ENCODE results near the gene TEX51. TPM values are rescaled to one million over a fixed set of nuclear protein-coding genes. Genes with fewer than 3 reads are reported as not detected.

The TEX51 gene
- total RNA-seq, 8 experiments from 2014 or later: 0.81 TPM; not detected in 7

DNA sequence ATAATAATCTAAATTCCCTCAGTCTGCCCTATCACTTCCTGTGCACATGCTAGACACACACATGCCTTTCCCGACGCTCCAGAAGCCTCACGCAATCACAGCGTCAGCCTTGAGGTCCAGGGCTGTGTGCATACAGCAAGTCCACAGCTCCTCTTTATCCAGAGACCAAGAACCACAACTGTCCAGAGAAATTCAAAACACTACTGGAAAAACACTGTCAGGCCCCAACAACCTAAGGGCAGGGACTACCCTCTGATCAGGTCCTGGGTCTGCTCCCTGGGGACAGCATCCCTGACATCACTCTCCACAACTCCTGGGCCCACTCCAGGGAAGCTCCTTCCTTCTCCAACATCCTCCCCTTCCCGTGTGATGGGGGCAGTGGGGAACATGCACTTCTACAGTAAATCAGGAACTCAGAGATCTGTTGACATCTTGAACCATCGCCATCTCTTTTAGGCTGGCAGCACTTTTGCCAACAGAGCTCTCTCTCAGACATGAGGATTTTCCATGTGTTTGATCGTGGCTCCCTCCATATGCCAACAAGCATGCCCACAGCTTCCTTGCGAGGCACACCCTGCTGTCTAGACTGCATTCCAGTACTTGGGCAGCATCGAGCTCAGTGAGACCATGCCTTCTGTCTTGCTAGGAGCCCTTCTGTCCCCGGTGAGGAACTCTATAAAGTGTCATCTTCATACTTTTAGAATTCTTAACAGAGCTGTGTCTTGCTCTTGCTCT is 15.4 kb downstream of the TEX51 start:
- ATAC-seq (replicated peaks in 6 of 8): no peak
- no peak overlapping the region for H3K27ac ChIP-seq
- H3K4me1 ChIP-seq (replicated peaks in 1 of 2): no peaks in the 10 kb centered on the region
- 0 to 97% (median 80%) methylated on average over 1 to 5 of the region's 10 CpGs; no CpG with 5 or more reads in 1 of the 10 experiments for WGBS, 10 experiments
- in situ Hi-C loops (cut with MboI; ENCODE audit: low pct_unique_long_range_greater_than_20kb in 2 of 9, low sequenced_read_pairs in 9 of 9, unreplicated experiment in 9 of 9): no loop called here
- no peak overlapping the region for H3K4me3 ChIP-seq

DNA sequence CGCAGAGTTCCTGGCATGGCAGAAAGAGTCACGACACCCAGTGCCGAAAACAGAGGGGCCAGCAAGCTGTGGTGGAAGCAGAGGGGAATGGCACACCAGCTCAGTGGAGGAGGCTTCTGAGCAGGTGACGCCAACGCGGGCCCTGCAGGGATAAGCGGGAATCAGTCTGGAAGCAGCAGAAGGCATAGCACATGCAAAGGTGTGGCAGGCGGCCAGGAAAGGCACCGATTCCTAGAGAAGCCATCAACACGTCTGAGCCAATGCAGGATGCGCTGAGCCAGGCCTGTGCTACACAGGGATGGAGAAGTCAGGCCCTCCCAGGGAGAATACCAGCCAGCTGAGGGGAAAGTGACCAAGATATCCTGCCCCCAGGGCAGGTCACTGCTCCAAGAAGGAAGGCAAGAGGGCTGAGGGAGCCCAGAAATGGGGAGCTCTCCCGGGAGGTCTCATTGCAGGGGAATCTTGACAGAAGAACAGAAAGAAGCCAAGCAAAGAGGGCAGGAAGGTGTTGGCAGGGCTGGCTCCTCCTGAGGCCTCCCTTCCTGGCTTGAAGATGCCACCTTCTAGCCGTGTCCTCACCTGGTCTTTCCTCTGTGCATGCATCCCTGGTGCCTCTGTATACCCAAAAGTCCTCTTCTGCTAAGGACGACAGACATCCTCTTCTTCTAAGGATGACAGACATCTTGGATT is 16.3 kb downstream of the TEX51 start:
- no peak overlapping the region for H3K27ac ChIP-seq
- no peak for ATAC-seq (replicated peaks in 6 of 8)
- 43 to 100% (median 80%) methylated on average over 1 to 10 of the region's 14 CpGs; no CpG with 5 or more reads in 1 of the 10 experiments for WGBS, 10 experiments
- no peaks in the 10 kb centered on the region for H3K4me1 ChIP-seq (replicated peaks in 1 of 2)
- H3K4me3 ChIP-seq: no peak overlapping the region
- in situ Hi-C loops (cut with MboI; ENCODE audit: low pct_unique_long_range_greater_than_20kb in 2 of 9, low sequenced_read_pairs in 9 of 9, unreplicated experiment in 9 of 9): no loop called here

DNA sequence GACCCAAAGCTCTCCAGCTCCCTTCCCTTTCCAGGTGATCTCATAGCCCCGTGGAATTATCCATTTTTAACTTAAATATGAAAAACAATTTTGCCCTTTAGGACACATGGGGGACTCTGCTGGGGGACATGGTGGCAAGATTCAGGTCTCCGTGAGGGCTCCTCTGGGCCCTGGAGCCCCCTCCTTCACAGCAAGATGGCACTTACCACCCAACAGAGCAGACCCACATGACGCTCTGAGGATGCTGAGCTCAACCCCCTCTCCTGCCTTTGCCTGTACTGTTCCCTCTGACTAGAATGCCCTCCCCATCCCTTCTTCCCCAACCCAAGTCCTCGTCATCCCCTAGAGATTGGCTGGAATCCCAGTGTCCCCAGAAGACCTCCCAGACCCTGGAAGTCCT is 17.2 kb downstream of the TEX51 start:
- in situ Hi-C loops (cut with MboI; ENCODE audit: low pct_unique_long_range_greater_than_20kb in 2 of 9, low sequenced_read_pairs in 9 of 9, unreplicated experiment in 9 of 9): no loop called here
- H3K27ac ChIP-seq: no peak overlapping the region
- no peak overlapping the region for H3K4me3 ChIP-seq
- ATAC-seq (replicated peaks in 6 of 8): no peak
- 0 to 87% (median 46%) methylated on average over 1 to 3 of the region's 4 CpGs; no CpG with 5 or more reads in 2 of the 10 experiments for WGBS, 10 experiments
- no peaks in the 10 kb centered on the region for H3K4me1 ChIP-seq (replicated peaks in 1 of 2)

DNA sequence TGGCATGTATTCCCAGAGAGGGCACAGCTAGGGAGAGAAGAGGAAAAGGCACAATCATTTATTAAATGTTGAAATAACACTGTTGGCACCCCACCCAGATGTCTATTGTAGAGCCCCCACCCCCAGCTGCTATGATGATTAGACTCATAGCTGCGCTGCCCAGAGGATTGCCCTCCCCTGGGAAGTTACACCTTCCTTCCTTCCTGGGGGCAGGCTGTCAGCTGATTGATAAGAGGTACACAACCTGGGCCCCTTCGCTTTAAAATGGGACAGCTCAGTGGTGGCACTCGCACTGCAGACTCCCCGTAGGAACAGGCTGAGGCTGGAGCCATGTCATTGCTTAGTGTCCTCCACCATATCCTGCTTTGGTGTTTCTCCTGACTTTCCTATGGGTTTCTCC is 18.1 kb downstream of the TEX51 start:
- 20 to 100% (median 72%) methylated on average over 1 to 2 of the region's 4 CpGs; no CpG with 5 or more reads in 6 of the 10 experiments for WGBS, 10 experiments
- Histone ChIP-seq H3K4me1 (replicated peaks in 1 of 2) (no peaks in the 10 kb centered on the region), H3K4me3 (no peak overlapping the region), H3K27ac (no peak overlapping the region)
- ATAC-seq (replicated peaks in 6 of 8): no peak
- in situ Hi-C loops (cut with MboI; ENCODE audit: low pct_unique_long_range_greater_than_20kb in 2 of 9, low sequenced_read_pairs in 9 of 9, unreplicated experiment in 9 of 9): no loop called here

DNA sequence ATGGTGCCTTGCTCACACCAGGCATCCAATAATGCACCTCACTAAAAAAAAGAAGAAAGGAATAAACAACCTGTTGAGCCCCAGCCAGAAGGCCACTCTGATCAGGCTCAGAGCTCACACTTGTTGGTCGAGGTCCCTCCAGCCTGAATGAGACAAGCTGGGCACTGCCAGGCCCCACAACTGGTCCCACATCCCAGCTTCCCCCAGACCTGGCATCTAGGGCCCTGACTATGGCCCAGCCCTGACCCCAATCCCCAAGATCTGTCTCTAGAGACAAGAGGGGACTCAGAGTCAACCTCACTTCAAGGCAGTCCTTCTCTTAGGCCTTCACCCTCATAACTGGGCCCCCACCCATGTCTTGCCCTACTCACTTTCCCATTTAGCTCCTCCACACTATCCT is 22.4 kb downstream of the TEX51 start:
- in situ Hi-C loops (cut with MboI; ENCODE audit: low pct_unique_long_range_greater_than_20kb in 2 of 9, low sequenced_read_pairs in 9 of 9, unreplicated experiment in 9 of 9): no loop called here
- 0% methylated on average over 1 of the region's 1 CpG; no CpG with 5 or more reads in 9 of the 10 experiments for WGBS, 10 experiments
- no peak for ATAC-seq (replicated peaks in 6 of 8)
- Histone ChIP-seq H3K4me3 (no peak overlapping the region), H3K4me1 (replicated peaks in 1 of 2) (no peaks in the 10 kb centered on the region), H3K27ac (no peak overlapping the region)

DNA sequence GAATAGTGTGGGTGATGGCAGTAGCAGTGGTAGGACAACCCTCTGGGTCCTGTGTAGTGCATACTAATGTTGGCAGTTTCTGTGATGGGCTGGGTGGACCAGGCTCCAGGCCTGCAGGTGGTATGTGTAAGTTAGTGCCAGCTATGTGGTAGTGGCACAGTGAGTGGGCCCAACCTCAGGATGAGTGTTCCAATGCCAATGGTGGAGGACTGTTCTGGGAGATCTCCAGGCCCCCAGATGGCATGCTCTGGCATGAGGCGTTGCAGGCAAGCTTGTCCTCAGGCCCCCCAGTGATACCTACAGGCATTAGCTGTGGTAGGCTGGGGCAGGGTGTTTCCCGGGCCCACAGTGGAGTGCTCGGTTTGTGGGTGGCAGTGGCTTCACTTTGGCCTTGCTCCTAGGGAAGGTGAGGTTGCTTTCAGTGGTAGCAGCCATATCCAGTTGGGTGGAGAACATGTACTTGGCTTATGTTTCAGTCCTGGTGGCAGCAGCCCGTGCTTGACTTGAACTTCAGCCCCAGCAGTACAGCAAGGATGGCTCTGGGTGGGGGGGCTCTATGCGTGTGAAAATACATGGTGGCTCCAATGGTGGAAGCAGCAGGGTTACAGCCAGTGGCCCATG is 32.4 kb downstream of the TEX51 start:
- Histone ChIP-seq H3K4me3 (no peak overlapping the region), H3K4me1 (replicated peaks in 1 of 2) (no peaks in the 10 kb centered on the region), H3K27ac (no peak overlapping the region)
- no peak for ATAC-seq (replicated peaks in 6 of 8)
- in situ Hi-C loops (cut with MboI; ENCODE audit: low pct_unique_long_range_greater_than_20kb in 2 of 9, low sequenced_read_pairs in 9 of 9, unreplicated experiment in 9 of 9): no loop called here
- WGBS, 10 experiments: 23 to 90% (median 64%) methylated on average over 2 to 4 of the region's 5 CpGs; no CpG with 5 or more reads in 7 of the 10 experiments

DNA sequence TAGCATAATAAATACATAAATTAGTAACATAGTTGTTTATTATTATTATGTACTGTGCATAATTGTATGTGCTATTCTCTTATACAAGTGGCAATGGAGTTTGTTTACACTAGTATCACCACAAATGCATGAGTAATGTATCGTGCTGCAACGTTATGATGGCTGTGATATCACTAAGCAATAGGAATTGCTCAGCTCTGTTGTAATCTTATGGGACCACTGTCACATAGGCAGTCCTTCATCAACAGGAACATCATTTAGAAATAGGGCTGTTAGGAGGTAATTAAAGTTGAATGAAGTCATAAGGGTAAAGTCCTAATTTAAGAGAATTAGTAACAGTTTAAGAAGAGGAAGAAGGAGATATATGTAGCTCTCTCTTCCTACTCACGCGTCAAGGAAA is 33.8 kb downstream of the TEX51 start:
- in situ Hi-C loops (cut with MboI; ENCODE audit: low pct_unique_long_range_greater_than_20kb in 2 of 9, low sequenced_read_pairs in 9 of 9, unreplicated experiment in 9 of 9): no loop called here
- H3K4me1 ChIP-seq (replicated peaks in 1 of 2): no peaks in the 10 kb centered on the region
- H3K4me3 ChIP-seq: no peak overlapping the region
- H3K27ac ChIP-seq: no peak overlapping the region
- 0 to 96% (median 61%) methylated on average over 1 to 4 of the region's 4 CpGs; no CpG with 5 or more reads in 2 of the 10 experiments for WGBS, 10 experiments
- peak in 1 of 8 experiments; percentile 44 for ATAC-seq (replicated peaks in 6 of 8)

DNA sequence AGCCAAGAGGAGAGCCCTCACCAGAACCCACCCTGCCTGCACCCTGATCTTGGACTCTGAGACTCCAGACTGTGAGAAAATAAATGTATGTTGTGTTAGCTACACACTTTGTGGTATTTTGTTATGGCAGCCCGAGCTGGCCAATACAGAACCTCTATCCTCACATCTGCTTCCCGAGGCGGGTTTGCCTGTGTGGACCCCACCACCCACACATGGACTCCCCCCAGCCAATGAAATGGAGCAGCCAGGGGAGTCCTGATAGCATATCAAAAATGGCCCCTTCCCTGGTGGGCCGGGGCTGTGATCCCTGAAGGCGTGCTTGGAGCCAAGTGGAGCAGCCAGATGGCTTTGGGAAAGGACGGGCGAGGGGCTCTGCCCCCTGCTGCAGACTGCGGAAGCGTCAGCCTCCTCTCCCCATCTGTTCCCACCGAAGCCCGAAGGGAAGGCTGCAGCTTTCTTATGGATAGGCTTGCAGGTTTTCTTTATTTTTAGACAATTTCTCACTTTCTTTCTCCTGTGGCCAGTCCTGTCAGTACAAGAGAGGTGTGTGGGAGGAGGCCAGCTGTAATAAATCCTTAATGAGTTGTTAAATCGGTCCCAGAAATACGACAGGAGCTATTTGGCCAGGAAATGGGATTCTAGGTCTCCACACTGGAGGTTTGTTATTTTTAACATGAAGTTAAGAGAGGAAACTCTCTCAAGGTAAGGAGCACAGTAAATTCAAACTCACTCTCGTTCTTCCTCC is 34.4 kb downstream of the TEX51 start:
- Histone ChIP-seq H3K4me3 (no peak overlapping the region), H3K4me1 (replicated peaks in 1 of 2) (no peaks in the 10 kb centered on the region), H3K27ac (no peak overlapping the region)
- 0 to 100% (median 57%) methylated on average over 1 to 6 of the region's 14 CpGs for WGBS, 10 experiments
- in situ Hi-C loops (cut with MboI; ENCODE audit: low pct_unique_long_range_greater_than_20kb in 2 of 9, low sequenced_read_pairs in 9 of 9, unreplicated experiment in 9 of 9): no loop called here
- no peak for ATAC-seq (replicated peaks in 6 of 8)

DNA sequence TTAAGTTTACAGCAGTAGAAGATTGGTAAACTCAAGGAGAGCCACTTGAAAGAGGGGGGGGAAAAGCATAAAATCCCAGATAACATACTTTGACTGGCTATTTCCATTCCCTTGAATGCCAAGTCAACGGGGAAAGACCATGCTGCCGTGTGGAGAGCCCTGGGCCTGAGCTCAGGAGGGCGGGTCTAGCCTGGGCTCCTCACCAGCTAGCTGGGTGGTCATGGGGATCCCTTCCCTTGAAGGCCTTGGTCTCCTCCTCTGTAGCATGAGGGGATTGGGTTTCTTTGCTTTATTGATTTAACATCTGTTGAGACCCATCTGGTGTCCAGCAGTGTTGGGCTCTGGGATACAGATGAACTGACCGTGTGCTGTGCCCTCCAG is 35.0 kb downstream of the TEX51 start:
- H3K27ac ChIP-seq: no peak overlapping the region
- WGBS, 10 experiments: 0 to 76% (median 72%) methylated on average over 2 to 4 of the region's 4 CpGs; no CpG with 5 or more reads in 7 of the 10 experiments
- H3K4me3 ChIP-seq: no peak overlapping the region
- no peak for ATAC-seq (replicated peaks in 6 of 8)
- no peaks in the 10 kb centered on the region for H3K4me1 ChIP-seq (replicated peaks in 1 of 2)
- in situ Hi-C loops (cut with MboI; ENCODE audit: low pct_unique_long_range_greater_than_20kb in 2 of 9, low sequenced_read_pairs in 9 of 9, unreplicated experiment in 9 of 9): no loop called here

DNA sequence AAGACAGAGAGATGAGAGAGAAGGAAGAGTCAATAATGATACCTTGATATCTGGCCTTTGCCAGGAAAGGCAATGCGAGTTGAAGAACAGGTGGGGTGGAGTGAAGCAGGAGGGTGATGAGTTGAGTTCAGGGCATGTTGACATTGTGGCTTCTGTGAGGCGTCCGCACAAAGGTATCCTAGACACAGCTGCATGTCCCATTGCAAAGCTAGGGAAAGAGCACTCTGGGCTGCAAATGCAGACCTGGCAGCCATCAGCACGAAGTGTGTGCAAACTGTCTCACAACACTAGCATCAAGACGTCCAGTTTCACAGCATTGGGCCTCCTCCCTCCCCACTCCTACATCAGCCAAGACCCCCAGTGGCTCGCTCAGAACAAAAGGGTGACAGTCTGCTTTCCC is 36.1 kb downstream of the TEX51 start:
- H3K4me1 ChIP-seq (replicated peaks in 1 of 2): no peaks in the 10 kb centered on the region
- no peak overlapping the region for H3K4me3 ChIP-seq
- in situ Hi-C loops (cut with MboI; ENCODE audit: low pct_unique_long_range_greater_than_20kb in 2 of 9, low sequenced_read_pairs in 9 of 9, unreplicated experiment in 9 of 9): no loop called here
- WGBS, 10 experiments: 39 to 100% (median 63%) methylated on average over 1 to 6 of the region's 6 CpGs; no CpG with 5 or more reads in 5 of the 10 experiments
- peak in 1 of 8 experiments; percentile 82 for ATAC-seq (replicated peaks in 6 of 8)
- no peak overlapping the region for H3K27ac ChIP-seq

DNA sequence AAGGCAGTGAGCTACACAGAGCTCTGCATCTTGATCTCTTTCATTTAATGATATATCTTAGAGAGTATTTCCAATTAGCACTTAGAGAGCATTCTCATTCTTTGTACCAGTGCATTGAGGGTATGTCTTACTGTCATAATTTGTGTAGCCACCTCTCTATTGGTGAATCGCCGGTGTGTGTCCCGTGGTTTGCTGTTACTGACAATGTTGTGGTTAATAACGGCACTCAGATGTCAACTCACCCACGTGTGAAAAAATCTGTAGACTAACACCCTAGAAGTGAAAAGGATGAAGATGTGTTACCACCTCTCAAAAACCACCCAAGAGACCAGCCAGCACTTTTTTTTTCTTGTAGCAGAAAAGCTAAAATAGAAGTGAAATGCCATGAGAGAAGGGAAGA is 37.1 kb downstream of the TEX51 start:
- H3K27ac ChIP-seq: no peak overlapping the region
- no peak overlapping the region for H3K4me3 ChIP-seq
- in situ Hi-C loops (cut with MboI; ENCODE audit: low pct_unique_long_range_greater_than_20kb in 2 of 9, low sequenced_read_pairs in 9 of 9, unreplicated experiment in 9 of 9): no loop called here
- WGBS, 10 experiments: 40 to 100% (median 71%) methylated on average over 1 to 4 of the region's 5 CpGs; no CpG with 5 or more reads in 4 of the 10 experiments
- no peak for ATAC-seq (replicated peaks in 6 of 8)
- H3K4me1 ChIP-seq (replicated peaks in 1 of 2): no peaks in the 10 kb centered on the region

DNA sequence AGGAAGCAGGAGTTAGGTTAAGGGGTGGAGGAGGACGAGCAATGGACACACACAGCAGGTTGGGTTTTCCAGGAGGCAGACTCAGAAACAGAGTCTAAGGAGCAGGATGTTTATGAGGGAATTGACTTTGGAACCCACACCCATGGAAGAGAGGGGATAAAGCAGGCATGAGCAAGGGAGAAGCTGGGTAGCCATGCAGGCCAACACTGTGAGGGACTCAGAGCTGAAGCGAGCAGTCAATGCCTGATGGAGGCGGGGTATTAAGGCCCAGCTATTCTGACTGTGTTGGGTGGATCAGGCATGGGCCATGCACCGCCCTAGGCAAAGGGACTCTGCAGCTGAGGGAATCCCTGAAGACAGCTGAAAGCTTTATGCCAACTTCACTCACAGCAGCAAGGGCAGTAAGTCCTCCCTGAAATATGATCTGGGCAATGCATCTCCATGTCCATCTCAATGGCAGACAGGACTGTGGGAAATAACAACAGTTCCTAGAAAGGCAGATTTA is 37.6 kb downstream of the TEX51 start:
- ATAC-seq (replicated peaks in 6 of 8): peak in 3 of 8 experiments; percentile 61 to 94 (median 90)
- in situ Hi-C loops (cut with MboI; ENCODE audit: low pct_unique_long_range_greater_than_20kb in 2 of 9, low sequenced_read_pairs in 9 of 9, unreplicated experiment in 9 of 9): no loop called here
- H3K4me1 ChIP-seq (replicated peaks in 1 of 2): no peaks in the 10 kb centered on the region
- no peak overlapping the region for H3K27ac ChIP-seq
- no peak overlapping the region for H3K4me3 ChIP-seq
- WGBS, 10 experiments: 0 to 100% (median 83%) methylated on average over 1 to 3 of the region's 4 CpGs; no CpG with 5 or more reads in 6 of the 10 experiments
